Stimulated activated CD4-positive, alpha-beta T cell treated with anti-CD3 and anti-CD28 coated beads, TNF-alpha, amount 100 ng/mL, for 1 hour (primary cell): ENCODE measurements around the gene UBE2L3.
A peak's percentile ranks its signal among the peaks of the same experiment; 100 is the strongest.
"Not testable (repeated sequence)": the region's sequence is repeated elsewhere in the genome, so short reads cannot be mapped to it uniquely, and the experiment has no call there.

ENCODE experiments used
- DNase-seq, 3 donors: peaks; one replicate each; pipeline ENCODE4 v3.0.0-alpha.2; 2020; ENCODE audit warnings: low read depth in 3 of 3, low spot score in 1 of 3

The UBE2L3 gene

DNA sequence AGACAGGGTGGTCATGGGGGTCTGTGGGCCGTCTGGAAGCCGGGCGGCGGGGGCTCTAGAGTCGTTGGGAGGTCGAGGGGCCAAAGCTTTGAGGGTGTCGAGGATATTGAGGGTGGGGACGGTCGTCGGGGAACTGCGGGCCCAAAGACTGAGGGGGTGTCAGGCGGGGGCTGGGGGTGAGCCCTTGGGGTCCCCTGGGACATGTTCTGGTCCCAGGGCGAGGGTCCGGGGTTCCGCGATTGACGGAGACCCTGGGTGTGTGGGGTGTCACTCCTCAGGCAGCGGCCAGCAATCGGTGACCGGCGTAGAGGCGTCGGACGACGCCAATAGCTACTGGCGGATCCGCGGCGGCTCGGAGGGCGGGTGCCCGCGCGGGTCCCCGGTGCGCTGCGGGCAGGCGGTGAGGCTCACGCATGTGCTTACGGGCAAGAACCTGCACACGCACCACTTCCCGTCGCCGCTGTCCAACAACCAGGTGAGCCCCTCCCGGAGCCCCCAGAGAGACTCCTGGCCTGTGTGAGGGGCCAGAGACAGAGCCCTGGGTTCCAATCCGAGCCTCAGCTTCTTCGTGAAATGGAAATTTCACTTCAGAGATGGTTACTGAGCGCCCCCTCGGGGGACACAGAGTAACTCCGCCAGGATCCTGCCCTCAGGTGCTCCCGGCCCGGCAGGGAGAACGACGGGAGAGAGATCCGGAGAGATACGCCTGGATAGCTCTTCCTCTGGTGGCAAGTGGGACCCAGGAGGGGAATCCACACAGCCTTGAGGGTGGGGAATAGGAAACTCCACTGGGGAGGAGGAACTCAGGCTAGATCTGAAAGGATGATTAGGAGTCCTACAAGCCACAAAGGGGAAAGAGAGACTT, 75.3 kb downstream of the UBE2L3 start:
- DNase-seq: peak in 1 of 3 donors; percentile 39

DNA sequence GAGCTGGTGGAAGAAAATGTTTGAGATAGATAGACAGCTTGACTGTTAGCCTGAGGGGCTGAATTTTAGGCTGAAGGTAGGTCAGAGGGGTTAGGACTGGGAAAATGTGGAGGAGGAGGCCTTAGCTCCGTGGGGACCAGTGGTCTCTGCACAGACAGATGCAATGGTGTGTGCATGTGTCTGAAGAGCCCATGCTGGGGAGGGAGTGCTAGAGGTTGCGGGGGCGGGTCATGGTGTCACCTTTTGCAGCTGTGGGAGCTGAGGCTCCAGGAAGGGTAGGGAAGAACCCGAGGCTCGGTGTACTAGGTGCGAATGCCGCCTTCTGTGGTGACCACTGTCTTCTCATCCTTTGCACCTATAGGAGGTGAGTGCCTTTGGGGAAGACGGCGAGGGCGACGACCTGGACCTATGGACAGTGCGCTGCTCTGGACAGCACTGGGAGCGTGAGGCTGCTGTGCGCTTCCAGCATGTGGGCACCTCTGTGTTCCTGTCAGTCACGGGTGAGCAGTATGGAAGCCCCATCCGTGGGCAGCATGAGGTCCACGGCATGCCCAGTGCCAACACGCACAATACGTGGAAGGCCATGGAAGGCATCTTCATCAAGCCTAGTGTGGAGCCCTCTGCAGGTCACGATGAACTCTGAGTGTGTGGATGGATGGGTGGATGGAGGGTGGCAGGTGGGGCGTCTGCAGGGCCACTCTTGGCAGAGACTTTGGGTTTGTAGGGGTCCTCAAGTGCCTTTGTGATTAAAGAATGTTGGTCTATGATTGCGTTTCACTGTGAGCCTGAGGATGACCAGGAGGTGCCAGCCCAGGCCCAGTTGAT, 76.2 kb downstream of the UBE2L3 start:
- DNase-seq: no peak

DNA sequence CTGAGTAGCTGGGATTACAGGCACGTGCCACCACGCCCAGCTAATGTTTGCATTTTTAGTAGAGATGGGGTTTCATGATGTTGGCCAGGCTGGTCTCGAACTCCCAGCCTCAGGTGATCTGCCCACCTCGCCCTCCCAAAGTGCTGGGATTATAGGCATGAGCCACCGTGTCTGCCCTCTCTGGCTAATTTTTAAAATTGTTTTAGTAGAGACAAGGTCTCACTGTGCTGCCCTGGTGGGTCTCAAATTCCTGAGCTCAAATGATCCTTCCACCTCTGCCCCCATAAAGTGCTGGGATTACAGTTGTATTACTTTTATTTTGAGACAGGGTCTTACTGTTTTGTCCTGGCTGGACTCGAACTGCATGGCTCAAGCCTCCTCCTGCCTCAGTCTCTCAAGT, 78.0 kb downstream of the UBE2L3 start:
- DNase-seq: not testable (repeated sequence)

- peak; percentile 48 to 63 (median 59) for DNase-seq
Observed at GRCh38 chr22:21646608-21647590, 79.4 kb downstream of the UBE2L3 start.

GRCh38 chr22:21650280-21650679, 82.8 kb downstream of the UBE2L3 start:
- DNase-seq: no peak

GRCh38 chr22:21650823-21651520, 83.5 kb downstream of the UBE2L3 start:
- DNase-seq: no peak

DNA sequence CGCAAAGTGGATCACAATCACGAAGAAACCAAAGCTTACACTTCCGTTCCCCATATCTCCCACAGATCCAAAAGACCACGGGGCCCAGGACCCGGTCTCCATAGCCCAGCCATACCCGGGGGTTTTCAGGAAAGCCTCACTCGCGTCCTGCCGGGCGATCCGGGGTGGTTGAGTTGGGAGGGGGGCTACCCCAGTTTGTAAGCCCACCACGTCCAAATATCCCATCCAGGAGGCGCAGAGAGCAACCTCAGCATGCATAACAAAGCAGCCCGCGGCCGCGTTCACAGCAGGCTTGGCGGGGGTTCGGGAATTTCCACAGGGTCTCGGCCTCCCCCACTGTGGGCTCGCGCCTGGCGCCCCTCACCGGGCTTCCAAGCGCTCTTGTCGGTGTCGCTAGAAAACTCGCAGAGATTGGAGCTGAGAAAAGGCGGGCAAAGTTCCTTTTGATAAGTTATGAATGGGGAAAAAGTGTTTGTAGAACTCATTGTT, 84.1 kb downstream of the UBE2L3 start:
- DNase-seq: no peak

DNA sequence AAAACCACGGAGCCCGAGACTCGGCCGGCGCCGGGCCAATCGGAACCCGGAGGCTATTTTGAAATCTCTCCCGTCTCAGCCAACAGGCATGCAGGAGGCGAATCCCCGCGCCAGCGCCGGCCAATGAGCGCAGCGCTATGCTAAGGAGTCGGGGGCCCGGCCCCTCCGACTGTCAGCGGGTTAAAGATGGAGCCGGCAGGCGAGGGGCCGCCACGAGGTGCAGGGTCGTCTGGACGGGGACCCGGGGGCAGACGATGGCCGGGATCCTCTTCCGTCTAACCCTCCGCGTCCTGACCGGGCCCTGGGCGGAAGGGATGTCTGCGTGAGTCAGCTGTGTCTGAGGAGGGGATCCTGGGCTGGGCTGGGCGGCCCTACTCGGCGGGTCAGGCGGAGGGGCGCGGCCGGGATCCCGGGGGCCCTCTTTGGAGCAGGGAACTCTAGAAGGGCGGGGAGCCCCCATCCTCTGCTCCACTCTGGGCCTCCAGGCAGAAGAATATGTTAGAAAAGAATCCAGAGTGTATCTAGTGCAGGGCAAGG, 84.6 kb downstream of the UBE2L3 start:
- DNase-seq: peak in 2 of 3 donors; percentile 59 to 73

DNA sequence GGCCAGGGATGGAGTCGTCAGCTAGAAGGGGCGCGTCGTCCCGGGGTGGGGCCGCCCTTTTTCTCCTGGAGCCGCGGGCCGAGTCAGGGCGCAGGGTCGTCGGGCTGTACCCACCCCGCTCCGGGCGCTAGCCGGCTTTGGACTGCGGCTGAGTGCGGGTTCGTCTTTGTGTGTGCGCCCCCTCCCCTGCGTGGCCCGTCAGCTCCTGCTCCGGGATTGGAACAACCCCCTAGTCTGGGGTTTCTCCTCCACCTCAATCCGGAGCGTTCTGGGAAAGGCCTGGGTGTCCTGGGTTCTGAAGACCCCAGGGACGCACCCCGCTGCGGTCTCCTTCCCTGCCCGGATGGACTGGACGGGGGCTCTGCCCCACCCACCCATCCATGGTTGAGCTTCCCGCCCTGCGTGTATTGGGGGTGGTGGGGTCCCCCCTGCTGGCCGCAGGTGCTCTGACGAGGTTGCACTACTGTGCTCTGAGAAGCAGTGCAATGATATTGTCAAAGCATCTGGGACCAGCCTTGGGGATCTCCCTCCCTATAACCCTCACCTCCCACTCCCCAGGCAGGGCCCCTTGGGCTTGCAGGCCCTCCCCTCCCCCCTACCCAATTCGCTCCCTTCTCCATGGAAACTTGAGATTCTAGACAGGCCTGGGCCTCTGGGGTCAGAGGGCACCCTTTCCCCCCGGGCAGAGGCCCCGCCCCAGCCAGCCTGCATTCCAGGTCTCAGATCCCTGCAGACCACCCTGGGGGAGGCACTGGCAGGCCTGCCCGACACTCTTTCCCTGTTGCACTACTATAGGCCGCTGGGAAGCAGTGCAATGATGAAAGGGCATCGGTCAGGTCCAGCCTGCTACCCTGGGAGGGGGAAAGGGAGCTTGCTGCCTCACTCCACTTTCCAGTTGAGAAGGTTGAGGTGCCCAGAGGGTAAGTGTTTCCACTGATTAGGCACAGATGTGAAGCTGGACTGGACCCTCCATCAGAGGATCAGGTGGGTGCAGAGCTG, 85.3 kb downstream of the UBE2L3 start:
- no peak for DNase-seq

- no peak for DNase-seq
Observed at GRCh38 chr22:21657020-21657359, 89.5 kb downstream of the UBE2L3 start.

- DNase-seq: peak in 2 of 3 donors; percentile 34 to 69
Observed at GRCh38 chr22:21657360-21658032, 90.0 kb downstream of the UBE2L3 start.

- no peak for DNase-seq
Observed at GRCh38 chr22:21659864-21660525, 92.5 kb downstream of the UBE2L3 start.

DNA sequence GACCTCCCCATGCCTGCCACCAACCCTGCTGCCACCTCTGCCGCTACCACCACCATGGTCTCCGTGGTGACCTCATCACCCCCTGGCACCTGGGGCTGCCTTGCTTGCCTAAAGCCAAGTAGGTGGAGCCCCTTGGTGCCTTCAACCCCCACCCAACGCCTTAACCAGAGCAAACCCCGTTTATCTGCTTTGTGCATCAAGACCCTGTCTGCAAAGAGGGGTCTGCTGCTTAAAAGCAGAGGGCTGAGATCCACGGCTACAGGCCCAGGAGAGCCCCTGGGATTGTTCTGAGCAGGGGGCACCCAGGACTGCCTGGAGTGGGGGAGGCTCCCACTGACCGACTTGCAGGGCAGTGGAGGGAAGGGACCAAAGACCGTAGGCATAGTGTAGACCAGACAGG, 93.4 kb downstream of the UBE2L3 start:
- DNase-seq: no peak

- no peak for DNase-seq
Observed at GRCh38 chr22:21661991-21662390, 94.5 kb downstream of the UBE2L3 start.

- DNase-seq: no peak
Observed at GRCh38 chr22:21663738-21664137, 96.2 kb downstream of the UBE2L3 start.

DNA sequence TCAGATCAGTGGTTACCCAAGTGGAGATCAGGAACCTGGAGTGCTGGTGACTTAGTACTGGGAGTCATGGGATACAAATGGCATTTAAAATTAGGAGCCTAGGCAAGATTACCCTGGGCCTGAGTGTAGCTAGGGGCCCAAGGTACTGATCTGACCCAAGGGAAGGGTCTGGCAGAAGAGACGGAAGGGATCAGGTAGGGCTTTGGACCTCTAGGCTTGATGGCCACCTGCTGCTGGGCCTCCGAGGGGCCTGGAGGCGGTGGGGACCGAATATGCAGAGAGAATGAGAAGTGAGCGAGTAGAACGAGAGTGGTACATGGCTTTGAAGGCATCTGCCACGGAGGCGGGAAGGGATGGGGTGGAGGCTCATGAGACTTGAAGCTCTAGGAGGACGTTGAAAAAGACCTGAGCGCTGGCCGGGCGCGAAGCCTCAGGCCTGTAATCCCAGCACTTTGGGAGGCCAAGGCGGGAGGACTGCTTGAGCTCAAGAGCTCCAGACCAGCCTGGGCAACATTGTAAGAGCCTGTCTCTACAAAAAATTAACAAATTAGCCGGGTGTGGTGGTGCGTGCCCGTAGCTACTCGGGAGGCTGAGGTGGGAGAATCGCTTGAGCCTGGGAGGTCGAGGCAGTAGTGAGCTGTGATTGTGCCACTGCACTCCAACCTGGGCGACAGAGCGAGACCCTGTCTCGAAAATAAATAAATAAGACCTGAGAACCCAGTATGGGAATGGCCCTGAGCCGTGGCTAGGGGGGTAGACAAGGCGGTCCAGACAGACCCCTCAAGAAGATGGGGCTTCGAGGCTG, 97.7 kb downstream of the UBE2L3 start:
- DNase-seq: no peak

DNA sequence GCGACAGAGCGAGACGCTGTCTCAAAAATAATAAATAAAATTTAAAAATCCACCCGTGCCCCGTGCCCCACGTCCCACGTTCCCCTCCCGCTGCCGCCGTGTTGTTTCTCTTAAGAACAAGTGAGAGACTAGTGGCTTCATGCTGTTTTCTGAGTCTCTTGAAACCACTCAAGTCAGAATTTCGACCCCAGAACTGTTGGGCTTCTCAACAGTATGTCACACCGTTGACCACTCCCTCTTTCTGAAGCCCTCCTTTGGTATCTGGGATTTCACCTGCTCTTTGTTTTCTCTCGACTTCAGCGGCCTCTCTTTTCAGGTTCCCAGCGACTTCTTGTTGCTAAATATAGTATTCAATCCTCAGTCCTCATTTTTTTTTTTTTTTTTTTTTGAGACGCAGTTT, 99.3 kb downstream of the UBE2L3 start:
- no peak for DNase-seq
